ENCODE data around the gene SETD2. TPM values are rescaled to one million over a fixed set of nuclear protein-coding genes. Genes with fewer than 3 reads are reported as not detected.

SETD2 gene
- total and polyA plus RNA-seq, 9 of the 15 experiments (the other 6 are each of a cell fraction or from before 2014, with no cell fraction given), result 8.2 to 44.0 (median 33.6) TPM

DNA sequence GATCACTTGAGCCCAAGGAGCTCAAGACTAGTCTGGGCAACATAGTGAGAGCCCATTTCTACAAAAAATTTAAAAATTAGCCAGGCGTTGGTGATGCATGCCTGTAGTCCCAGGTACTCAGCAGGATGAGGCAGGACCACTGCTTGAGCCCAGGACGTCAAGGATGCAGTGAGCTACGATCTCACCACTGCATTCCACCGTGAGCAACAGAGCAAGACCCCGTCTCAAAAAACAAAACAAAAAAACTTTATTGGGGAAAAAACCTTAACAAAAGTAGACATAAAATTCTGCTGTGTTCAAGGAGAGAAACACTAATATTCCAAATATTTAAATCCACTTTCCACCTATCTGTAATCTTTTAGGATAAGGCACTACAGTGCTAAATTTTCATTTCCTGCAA is 20.8 kb downstream of the SETD2 start:
- TF ChIP-seq BRD4 (IDR thresholded peaks at IDR 0.05), result no peak
- TF ChIP-seq, protein P1, sequence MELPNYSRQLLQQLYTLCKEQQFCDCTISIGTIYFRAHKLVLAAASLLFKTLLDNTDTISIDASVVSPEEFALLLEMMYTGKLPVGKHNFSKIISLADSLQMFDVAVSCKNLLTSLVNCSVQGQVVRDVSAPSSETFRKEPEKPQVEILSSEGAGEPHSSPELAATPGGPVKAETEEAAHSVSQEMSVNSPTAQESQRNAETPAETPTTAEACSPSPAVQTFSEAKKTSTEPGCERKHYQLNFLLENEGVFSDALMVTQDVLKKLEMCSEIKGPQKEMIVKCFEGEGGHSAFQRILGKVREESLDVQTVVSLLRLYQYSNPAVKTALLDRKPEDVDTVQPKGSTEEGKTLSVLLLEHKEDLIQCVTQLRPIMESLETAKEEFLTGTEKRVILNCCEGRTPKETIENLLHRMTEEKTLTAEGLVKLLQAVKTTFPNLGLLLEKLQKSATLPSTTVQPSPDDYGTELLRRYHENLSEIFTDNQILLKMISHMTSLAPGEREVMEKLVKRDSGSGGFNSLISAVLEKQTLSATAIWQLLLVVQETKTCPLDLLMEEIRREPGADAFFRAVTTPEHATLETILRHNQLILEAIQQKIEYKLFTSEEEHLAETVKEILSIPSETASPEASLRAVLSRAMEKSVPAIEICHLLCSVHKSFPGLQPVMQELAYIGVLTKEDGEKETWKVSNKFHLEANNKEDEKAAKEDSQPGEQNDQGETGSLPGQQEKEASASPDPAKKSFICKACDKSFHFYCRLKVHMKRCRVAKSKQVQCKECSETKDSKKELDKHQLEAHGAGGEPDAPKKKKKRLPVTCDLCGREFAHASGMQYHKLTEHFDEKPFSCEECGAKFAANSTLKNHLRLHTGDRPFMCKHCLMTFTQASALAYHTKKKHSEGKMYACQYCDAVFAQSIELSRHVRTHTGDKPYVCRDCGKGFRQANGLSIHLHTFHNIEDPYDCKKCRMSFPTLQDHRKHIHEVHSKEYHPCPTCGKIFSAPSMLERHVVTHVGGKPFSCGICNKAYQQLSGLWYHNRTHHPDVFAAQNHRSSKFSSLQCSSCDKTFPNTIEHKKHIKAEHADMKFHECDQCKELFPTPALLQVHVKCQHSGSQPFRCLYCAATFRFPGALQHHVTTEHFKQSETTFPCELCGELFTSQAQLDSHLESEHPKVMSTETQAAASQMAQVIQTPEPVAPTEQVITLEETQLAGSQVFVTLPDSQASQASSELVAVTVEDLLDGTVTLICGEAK (IDR thresholded peaks at IDR 0.05), result peak; percentile 91
- TF ChIP-seq, protein P1 (CRISPR knock-in tag; IDR thresholded peaks at IDR 0.05), result peak; percentile 85
- Histone ChIP-seq H3K27me3 (ENCODE audit: control insufficient read depth in 2 of 2, insufficient read depth in 2 of 2, low read length in 2 of 2) (no peaks in the 10 kb centered on the region), H3K4me3 (no peak overlapping the region), H3K4me1 (replicated peaks in 1 of 2; ENCODE audit: control insufficient read depth in 2 of 2, insufficient read depth in 2 of 2, low read length in 2 of 2) (peaks cover 0 to 11% of the 10 kb centered on the region in 2 experiments; a peak in 3 of 5 replicates), H3K9ac (ENCODE audit: insufficient read depth in 1 of 2, low read depth in 2 of 2, low read length in 2 of 2) (no peak overlapping the region), H3K9me1 (ENCODE audit: control insufficient read depth, insufficient read depth, low read length) (no peaks in the 10 kb centered on the region), H3K79me2 (ENCODE audit: control insufficient read depth, insufficient read depth, low read length) (peaks cover 93% of the 10 kb centered on the region), H3K9me3 (replicated peaks; ENCODE audit: control insufficient read depth, insufficient read depth, low read depth, low read length) (no peaks in the 10 kb centered on the region), H3K27ac (ENCODE audit: extremely low read depth, low read depth, low read length) (no peak overlapping the region), H4K20me1 (replicated peaks; ENCODE audit: control insufficient read depth, insufficient read depth, low read length) (0 out of 2 replicates have a peak, but pooled peaks cover 15% of the 10 kb centered on the region), H3K36me3 (ENCODE audit: control insufficient read depth, insufficient read depth, low read length) (0 out of 3 replicates have a peak, but pooled peaks cover 5% of the 10 kb centered on the region), H2AFZ (ENCODE audit: low read depth, low read length) (no peak overlapping the region), H3K4me2 (ENCODE audit: insufficient read depth, low read length) (no peak overlapping the region)
- ChIA-PET CTCF (ENCODE audit: low intra/inter-chr PET ratio) (no interaction called here), POLR2A (interaction anchor here (0.6 to 1.9 kb wide), 3 partner anchors 9 to 140 kb away, joined by 3 to 4 read pairs (median 4); partner anchors contain the start of gene KLHL18)
- ATAC-seq (no peak), FAIRE-seq (no peak), DNase-seq (ENCODE audit: extremely low read depth in 1 of 4, low spot score in 3 of 4) (no peak)
- intact Hi-C loops (cut with micrococcal nuclease), result no loop called here
- in situ Hi-C loops (cut with MboI), result no loop called here
- WGBS (ENCODE audit: insufficient coverage, low coverage, missing lambda C conversion rate), result 60% methylated on average over 5 of the region's 5 CpGs
- no TSS peak for BruUV-seq (replicated peaks)
